NCI-H1436 treated with DMSO at 0.1 percent for 48 hours (cell line): ENCODE measurements around the gene PTPRH.
"Not testable (repeated sequence)": the region's sequence is repeated elsewhere in the genome, so short reads cannot be mapped to it uniquely, and the experiment has no call there.

Experiments used
- DNase-seq: peaks from one replicate; lab custom pipeline; 2025; lab: John Stamatoyannopoulos, UW

Gene PTPRH

DNA sequence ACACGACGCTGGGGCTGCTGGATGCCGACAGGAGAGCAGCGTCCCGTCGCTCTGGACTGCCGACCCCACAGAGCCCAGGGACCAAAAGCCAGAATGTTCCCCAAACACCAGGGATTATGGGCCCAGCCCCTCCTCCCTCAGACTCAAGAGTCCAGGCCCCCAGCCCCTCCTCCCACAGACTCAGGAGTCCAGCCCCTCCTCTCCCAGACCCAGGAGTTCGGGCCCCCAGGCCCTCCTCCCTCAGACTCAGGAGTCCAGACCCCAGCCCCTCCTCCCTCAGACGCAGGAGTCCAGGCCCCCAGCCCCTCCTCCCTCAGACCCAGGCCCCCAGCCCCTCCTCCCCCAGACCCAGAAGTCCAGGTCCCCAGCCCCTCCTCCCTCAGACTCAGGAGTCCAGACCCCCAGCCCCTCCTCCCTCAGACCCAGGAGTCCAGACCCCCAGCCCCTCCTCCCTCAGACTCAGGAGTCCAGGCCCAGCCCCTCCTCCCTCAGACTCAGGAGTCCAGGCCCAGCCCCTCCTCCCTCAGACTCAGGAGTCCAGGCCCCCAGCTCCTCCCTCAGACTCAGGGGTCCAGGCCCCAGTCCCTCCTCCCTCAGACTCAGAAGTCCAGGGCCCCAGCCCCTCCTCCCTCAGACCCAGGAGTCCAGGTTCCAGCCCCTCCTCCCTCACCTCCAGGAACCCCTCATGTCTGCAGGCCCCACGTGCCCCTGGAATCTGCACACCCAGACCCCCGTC is 15.5 kb upstream of the PTPRH start:
- DNase-seq: not testable (repeated sequence)

DNA sequence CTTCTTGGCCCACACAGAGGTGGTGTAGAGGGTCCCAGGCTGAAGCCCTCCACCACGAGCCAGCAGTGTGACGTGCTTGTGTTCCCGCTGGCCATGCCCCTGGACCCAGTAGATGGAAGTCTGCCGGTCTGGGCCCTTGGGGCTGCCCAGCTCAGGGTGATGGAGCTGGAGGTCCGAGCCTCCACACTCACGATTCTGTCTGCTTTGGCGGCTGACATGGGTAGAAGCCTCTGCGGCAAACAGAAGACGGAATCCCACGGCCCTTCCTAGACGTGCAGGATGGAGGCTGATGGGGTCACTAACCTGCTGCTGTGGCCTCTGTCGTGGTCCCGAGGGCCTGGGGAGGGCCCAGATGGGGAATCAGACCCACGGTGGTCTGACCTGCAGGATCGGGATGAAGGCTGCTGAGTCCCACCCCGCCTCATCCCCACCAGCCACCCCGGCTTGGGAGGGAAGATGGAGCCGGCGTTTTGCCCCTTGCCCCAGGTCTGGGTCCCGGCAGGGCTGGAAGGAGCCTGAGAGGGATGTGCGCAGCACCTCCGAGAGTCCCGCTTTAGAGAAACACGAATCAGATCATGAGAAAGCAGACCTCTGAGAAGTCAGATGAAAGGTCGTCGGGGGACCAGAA is 14.9 kb upstream of the PTPRH start:
- no peak for DNase-seq

DNA sequence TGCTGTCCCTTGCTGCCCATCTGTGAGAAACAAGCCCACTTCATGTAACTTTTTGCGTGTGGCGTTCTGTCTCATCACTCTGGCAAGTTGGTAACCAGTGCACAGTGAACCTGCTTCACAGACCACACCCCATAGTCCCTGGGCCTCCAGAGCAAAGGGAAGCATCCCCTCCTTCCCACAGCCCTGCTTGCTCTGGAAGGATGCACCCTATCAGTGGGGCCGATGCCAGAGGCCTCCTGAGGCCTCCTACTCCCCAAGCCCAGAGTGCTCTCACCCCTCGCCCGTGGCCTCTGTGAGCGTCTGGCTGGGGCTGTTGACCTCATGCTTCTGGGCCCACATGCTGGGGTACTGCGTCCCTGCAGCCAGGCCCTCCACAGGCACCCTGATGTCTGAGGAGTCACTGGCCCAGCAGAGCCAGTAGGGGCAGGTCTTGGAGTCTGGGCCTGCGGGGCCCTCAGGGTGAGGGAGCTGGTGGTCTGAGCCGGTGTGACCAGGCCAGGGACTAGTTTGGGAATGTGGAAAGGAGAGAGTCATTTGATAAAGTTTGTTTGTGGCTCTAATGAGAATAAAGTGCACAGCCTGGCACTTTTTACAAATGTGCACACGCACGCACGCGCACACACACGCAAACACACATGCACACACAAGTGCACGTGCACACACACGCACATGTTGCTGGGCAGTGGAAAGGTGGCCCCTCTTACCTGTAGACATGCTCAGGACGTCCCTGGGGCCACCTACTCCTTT is 14.2 kb upstream of the PTPRH start:
- no peak for DNase-seq

DNA sequence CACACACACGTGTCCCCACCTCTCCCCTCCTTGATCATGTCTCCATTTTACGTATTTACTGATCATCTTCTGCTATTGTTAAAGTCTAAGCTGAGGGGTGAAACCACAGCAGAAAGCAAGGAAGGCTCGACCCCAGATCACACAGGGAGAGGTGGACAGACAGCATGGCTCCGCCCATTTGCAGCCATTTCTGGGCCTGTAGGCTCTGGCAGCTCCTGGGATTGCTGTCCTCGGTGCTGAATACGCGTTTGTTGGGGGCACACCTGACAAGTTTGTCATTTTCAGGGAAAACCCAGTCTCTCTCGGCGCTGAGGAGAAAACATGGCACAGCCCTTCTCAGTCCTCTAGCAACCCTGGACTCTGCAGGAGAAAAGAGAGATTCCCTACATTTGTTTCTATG is 11.2 kb upstream of the PTPRH start:
- no peak for DNase-seq

DNA sequence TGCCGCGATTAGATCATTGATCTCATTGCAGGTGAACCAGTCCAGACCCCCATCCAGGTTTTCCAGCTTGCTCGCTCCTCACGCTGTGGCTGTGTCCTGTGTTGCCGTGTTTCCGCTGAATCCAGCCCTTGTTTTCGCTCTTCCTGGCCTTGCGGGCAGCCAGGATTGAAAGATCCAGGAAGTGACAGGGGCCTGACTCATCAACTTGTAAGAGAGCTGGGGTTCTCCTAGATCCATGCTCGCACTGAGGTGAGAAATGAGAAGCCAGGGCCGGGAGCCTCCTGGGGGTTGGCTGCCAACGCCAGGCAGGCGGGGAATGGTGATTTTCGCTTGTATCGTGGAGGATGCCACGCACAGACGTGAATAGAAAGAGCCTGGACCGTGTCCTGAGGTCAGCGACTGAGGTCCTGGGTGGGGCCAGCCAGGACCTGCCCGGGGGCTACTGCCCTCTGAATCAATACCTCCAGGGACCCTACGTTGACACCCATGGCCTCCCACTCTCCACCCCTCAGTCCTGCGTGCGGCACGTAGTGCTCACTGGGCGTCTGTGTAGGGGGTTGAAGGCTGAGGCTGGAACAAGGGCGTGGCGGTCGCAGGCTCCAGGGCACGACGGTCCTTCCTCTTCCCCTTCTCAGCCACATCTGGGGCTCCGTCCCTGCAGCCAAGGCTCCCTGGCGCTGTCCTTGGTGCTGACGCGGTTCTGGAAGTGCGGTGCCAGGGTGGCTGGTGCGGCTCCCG is 7.3 kb upstream of the PTPRH start:
- DNase-seq: peak; percentile 93

DNA sequence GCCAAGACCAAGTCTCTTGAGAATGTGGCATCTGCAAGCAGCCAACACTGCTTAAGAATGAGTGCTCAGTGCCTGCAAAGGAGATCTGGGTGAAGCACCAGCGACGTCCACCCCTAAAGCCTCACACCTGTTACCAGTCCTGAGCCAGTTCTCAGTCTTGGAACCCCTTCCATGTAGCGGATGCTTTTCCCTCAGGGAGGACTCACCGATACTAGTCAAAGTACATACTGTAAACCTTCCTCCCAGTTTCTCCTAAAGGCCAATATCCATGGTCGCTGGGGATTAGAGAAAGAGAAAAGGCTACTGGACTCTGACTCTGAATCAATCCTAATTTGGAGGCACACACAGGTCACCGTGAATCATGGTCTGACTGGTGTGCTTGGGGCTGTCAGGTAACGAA is 4.2 kb upstream of the PTPRH start:
- DNase-seq: no peak

DNA sequence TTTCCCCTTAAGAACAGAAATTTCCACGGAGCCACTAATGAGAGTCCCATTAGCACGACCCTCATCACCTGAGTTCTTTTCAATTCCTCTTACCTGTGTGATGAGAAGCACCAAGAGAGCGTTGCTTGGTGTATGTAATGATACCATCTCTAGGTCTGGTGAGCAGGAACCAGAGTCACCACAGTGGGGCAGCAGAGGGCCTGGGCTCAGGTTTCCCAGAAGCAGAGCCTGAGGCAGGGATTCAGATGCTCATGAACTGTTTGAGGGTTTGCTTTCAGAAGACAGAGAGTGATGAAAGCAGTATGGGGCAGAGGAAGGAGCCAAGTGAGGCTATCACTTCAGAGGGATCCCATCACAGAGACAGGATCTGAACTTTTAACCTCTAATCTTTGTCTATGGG is 3.1 kb upstream of the PTPRH start:
- no peak for DNase-seq

DNA sequence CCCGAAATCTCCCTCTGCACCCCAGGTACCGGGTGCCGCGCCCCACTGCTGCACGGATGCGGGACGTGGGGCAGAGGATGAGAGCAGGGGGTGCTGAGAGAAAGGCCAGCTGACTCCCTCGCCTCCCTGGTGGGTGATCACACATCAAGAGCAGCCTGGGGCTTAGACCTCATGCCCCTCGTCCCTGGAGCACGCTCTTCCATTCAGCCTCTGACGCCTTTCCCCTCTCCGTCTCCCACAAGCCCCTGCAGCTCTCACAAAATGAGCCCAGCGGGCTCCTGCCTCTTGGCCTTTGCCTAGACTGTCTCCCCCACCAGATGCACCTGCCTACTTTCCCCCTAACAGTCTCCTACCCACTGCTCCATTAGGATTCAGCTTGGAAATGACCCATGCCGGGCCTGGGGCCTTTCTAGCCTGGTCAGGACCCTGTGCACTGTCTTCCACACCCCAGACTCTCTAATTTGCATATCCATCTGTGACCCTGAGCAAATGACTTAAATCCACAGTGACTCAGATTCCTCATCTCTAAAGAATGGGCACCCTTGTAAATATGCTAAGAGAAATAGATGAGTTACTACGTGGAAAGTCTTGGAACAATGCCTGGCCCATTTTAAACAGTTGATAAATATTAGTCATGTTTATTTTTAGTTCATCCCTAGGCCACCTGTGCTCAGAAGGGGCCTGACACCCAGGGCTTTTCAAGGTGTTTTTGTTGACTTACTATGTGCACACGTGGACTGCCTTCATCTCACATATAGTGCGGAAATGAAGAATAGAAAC is 582 bp upstream of the PTPRH start:
- DNase-seq: peak; percentile 34

DNA sequence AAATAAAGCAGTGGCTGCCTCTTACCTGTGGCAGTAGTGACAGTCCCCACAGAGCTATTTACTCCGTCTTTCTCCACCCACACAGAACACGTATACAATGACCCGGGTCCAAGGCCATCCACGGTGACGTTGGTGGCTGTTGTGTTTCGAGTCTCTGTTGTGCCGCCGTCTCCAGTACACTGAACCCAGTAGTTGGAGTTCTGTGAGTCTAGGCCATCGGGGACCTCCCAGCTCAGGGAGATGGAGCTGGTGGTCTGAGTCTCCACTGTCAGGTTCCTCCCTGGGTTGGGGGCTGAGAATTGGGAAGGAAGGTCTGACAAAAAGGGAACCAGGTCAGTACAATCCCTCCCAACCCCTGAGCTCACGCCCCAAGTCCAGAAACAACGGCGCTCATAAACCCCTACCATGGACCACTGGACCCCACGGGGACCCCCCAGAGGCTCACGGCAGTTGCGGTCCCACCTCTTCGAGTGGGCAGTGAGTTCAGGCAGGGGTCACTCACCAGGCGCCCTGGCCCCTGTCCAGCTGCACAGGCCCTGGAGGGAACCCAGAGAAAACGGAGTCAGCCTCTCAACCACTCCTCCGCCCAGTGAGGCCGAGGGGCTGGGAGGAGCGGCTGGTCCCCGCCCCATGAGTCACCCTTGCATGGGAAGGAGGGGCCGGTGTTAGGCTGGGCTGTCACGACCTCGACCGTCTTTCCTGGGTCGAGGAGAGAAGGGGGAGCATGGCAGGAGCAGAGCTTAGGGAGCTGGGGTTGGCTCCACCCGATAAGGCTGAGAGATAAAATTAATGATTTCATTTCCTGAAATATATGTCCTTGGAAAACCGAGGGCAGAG is 2.4 kb downstream of the PTPRH start:
- DNase-seq: peak; percentile 22

DNA sequence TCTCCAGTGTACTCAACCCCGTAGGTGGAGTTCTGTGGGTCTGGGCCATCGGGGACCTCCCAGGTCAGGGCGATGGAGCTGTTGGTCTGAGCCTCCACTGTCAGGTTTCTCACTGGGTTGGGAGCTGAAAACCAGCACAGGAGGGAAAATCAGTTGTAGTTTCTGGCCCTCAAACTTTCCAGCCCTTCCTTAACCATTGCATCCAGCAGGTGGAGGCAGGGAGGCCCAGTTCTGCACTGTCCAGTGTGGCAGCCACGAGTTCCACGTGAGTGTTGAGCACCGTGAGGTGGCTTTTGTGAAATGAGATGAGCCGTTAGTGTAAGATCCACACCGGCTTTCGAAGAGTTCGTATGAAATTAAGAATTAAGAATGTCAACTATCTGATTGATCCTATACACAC is 7.1 kb downstream of the PTPRH start:
- DNase-seq: not testable (repeated sequence)

DNA sequence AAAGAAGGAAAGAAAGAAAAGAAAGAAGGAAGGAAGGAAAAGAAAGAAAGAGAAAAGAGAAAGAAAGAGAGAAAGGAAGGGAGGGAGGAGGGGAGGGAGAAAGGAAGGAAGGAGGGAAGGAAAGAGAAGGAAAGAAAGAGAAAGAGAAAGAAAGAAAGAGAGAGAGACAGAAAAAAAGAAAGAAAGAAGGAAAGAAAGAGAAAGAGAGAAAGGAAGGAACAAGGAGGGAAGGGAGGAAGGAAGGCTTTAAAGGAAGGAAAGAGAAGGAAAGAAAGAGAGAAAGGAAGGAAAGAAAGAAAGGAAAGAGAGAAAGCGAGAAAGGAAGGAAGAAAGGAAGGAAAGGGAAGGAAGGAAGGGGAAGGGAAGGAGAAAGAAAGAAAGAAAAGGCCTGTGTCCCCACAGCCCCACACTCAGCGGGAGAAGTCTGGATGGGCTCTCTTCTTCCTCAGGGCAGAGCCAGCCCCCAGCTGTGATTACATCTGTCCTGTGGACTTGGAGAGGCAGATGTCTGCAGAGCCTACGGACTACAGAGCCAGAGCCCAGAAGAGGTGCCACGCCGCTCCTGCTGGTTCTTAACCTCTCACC is 9.6 kb downstream of the PTPRH start:
- no peak for DNase-seq

DNA sequence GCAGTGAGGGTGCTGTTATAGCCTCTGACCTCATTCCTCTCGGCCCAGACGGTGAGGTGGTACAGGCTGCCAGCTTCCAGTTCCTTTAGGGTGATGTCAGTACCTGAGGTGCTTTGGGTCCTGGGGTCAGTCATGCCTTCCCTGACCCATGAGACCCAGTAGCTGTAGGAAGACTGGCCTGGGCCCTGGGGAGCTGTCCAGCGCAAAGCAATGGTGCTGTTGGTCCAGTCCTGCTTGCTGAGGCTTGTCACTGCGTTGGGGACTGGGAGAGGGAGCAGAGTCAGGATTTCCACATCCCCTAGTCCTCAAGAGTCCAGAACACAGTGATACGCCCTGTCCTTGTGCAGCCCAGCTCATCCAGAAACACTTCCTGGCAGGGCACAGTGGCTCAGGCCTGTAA is 10.7 kb downstream of the PTPRH start:
- DNase-seq: no peak

DNA sequence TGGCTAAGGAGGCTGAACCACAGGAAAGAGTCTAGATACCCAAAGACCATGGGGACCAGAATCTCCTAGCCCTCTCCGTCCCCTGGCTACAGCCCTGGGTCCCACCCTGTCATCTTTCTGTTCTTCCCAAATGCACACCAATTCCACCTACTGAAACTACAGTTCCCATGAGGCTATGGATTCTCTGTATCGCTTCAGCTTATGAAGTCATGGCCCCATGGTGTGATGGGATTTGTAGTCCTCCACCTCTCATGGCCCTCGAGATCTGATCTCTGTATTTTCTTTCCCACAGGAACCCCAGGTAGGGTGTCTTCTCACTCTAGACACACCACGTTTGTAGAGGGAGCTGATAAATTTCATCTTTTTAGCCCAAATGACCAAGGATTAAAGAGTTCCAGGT is 11.8 kb downstream of the PTPRH start:
- no peak for DNase-seq

DNA sequence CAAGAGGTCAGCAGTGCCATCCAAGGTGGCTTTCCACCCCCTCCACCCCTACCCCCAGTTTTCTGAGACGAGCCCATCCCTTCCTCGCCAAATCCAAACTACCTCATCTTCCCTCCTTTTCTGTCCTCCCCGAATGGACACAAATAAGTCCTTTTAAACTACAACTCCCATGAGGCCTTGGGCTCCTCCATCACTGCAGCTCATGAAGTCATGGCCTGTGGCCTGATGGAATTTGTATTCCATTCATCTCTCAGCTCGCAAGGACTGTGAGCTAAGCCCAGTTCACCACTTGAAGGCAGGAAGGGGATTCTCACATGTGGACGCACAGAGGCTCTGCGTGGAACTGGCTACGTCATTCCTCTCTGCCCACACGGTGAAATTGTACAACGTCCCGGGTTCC is 12.5 kb downstream of the PTPRH start:
- DNase-seq: no peak

DNA sequence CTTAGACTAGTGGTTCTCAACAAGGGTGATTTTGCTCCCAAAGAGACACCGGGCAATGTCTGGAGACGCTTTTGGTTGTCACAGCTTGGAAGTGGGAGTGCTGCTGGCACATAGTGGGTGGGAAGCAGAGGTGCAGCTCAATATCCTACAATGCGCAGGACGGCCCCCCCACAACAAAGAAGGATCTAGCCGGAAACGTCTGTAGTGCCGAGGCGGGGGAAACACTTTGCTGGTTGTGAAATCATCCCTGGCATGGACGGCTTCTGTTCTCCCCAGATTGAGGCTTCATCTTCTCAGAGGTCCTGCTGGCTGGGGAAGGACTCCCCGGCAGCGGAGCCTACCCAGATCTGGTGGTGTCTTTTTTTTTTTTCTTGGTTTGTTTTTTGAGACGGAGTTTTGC is 15.8 kb downstream of the PTPRH start:
- DNase-seq: no peak

DNA sequence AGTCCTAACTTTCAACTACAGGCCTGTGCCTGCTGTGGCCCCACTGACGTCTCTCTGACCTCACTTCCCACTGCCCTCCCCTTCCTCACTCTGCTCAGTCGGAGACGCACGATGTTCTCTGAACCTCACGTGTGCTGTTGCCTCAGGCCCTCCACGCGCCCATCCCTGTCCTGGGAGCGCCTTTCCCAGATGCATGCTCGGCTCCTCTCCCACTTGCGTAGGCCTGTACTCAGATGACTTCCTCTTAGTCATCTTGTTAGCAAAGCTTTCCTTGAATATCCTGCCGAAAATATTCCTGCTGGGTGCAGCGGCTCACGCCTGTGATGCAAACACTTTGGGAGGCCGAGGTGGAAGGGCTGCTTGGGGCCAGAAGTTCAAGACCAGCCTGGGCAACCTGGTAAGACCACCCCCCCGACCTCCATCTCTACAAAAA is 19.9 kb downstream of the PTPRH start:
- no peak for DNase-seq

DNA sequence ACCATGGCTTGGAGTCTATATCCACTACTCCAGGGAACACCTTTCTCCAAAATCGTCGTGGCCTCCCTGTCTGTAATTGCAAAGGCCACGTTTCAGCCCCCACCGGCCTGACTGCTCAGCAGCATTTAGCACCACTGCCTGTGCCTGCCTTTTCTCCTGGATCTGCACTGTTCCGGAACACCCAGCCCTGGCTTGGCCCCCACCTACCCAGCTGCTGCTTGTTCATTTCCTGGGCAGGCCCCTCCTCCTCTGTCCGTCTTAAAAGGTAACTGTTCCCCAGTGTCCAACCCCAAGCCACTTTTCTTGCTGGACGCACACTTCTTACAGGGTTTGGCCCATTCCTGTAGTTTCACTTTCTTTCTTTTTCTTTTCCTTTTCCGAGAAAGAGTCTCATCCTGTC is 20.7 kb downstream of the PTPRH start:
- no peak for DNase-seq

DNA sequence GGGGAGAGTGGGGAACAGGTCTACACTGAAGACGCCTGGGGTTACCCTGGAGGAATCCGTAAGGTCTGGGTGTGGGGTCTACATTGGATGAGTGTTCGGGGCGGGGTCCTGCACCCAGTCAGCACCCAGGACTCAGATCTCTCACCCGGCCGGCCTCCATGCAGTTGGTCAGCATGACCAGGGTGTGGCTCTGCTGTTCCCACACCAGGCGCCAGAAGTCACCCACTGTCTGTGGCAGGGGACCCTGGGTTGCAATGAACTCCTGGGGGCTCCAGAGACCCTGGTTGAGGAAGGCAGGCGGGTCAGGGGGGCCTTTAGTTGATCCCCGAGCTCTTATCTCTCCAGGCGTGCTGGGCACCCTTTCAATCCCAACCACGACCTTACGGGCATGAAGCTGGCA is 23.2 kb downstream of the PTPRH start:
- DNase-seq: no peak

DNA sequence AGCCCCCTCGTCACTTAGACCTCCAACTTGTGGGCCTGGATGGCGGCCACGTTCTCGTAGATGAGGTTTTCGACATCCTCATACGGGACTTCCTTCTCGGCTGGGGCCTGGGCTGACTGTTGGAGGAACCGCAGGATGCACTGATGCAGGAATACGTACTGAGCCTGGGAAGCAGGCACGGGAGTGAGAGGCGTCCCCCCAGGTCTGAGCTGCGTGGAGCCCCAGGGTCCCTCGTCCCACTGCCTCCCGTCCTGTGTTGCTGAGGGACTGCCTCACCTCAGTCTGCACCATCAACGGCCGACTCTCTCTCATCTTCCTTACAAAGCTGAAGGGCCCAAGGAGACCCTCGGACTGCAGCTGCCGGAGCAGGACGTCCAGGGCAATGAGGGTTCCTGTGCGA is 27.6 kb downstream of the PTPRH start:
- DNase-seq: no peak
